ENCODE results near the gene EXOC2. TPM values are rescaled to one million over a fixed set of nuclear protein-coding genes. Genes with fewer than 3 reads are reported as not detected.

Gene EXOC2
- total RNA-seq, 1 donor from 2014 or later: 31.3 TPM

DNA sequence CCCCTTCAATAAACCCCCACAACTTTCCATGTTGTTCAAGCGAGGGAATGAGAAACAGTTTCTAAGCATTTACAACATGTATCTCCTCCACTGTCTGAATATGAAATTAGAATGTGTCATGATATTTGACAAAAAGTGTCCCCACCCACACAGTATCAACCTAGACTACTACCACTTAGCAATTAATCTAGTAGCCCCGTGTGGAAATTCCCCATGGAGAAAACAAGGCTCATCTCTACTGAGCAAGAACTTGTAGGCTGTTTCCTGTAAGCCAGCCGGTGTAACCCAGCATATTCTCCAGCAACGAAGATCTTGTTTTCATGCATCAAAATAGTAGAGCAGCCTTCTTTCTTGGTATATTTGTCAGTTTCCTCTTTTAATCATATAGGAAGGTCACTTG is 186.4 kb downstream of the EXOC2 start:
- peaks cover 33% of the 10 kb centered on the region for H3K4me1 Mint-ChIP-seq (ENCODE audit: low read depth, unreplicated experiment)
- no peaks in the 10 kb centered on the region for H3K36me3 Mint-ChIP-seq (ENCODE audit: unreplicated experiment)
- no peak overlapping the region for H3K4me3 Mint-ChIP-seq (ENCODE audit: unreplicated experiment)
- no peaks in the 10 kb centered on the region for H3K27me3 Mint-ChIP-seq (ENCODE audit: unreplicated experiment)
- H3K9me3 Mint-ChIP-seq (ENCODE audit: unreplicated experiment): peaks cover 3% of the 10 kb centered on the region
- TF ChIP-seq, protein P1, sequence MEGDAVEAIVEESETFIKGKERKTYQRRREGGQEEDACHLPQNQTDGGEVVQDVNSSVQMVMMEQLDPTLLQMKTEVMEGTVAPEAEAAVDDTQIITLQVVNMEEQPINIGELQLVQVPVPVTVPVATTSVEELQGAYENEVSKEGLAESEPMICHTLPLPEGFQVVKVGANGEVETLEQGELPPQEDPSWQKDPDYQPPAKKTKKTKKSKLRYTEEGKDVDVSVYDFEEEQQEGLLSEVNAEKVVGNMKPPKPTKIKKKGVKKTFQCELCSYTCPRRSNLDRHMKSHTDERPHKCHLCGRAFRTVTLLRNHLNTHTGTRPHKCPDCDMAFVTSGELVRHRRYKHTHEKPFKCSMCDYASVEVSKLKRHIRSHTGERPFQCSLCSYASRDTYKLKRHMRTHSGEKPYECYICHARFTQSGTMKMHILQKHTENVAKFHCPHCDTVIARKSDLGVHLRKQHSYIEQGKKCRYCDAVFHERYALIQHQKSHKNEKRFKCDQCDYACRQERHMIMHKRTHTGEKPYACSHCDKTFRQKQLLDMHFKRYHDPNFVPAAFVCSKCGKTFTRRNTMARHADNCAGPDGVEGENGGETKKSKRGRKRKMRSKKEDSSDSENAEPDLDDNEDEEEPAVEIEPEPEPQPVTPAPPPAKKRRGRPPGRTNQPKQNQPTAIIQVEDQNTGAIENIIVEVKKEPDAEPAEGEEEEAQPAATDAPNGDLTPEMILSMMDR (IDR thresholded peaks at IDR 0.05; ENCODE audit: partially characterized antibody, unreplicated experiment): no peak
- DNase-seq: no peak
- H3K27ac Mint-ChIP-seq (ENCODE audit: unreplicated experiment): no peak overlapping the region

DNA sequence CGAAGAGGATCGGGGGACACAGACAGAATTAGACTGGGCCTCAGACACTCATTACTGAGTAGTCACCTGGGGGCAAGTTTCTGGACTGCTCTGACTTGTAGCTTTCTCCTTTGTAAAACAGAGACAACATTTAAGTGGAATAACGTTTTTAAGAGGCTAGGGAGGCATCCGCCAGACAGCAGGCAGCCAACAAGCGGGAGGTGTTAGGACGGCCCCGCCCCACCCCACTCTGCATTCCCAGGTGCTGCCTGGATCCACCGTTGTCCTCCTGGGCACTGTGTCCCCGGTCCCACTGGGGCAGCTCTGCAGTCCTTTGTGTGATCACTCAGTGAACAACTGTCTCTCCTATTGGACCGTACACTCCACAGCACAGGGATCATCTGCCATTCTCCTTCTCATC is 187.6 kb downstream of the EXOC2 start:
- H3K4me1 Mint-ChIP-seq (ENCODE audit: low read depth, unreplicated experiment): peaks cover 29% of the 10 kb centered on the region
- H3K27ac Mint-ChIP-seq (ENCODE audit: unreplicated experiment): peak overlapping the region; percentile 65
- TF ChIP-seq, protein P1 (IDR thresholded peaks at IDR 0.05; ENCODE audit: partially characterized antibody, unreplicated experiment): no peak
- H3K9me3 Mint-ChIP-seq (ENCODE audit: unreplicated experiment): peaks cover 3% of the 10 kb centered on the region
- no peak overlapping the region for H3K4me3 Mint-ChIP-seq (ENCODE audit: unreplicated experiment)
- H3K27me3 Mint-ChIP-seq (ENCODE audit: unreplicated experiment): no peaks in the 10 kb centered on the region
- DNase-seq: no peak
- no peaks in the 10 kb centered on the region for H3K36me3 Mint-ChIP-seq (ENCODE audit: unreplicated experiment)

DNA sequence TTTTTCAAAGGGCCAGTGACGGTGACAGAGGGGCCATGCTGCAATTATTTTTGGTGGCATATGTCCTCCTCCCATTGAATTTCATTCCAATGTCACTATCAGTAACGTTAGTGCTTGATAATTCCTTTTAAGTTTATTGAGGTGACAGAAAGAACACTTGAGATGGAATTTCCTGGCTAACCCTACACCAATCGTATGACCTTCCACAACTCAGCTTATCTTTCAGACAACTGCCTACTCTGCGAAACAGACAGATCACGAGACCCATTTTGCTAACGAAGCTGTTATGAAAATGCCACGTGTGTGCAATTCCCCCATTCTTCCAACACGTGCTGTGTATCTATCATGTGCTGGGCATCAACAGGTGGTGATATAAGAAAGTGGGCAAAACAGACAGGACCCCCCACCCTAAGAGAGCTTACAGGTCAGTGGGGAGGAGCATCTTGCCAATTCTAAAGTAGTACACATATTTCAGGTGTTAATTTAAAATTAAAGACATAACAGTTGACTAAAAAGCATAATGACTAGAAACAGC is 188.4 kb downstream of the EXOC2 start:
- H3K36me3 Mint-ChIP-seq (ENCODE audit: unreplicated experiment): no peaks in the 10 kb centered on the region
- no peaks in the 10 kb centered on the region for H3K27me3 Mint-ChIP-seq (ENCODE audit: unreplicated experiment)
- peaks cover 3% of the 10 kb centered on the region for H3K9me3 Mint-ChIP-seq (ENCODE audit: unreplicated experiment)
- no peak overlapping the region for H3K27ac Mint-ChIP-seq (ENCODE audit: unreplicated experiment)
- TF ChIP-seq, protein P1 (IDR thresholded peaks at IDR 0.05; ENCODE audit: partially characterized antibody, unreplicated experiment): no peak
- no peak for DNase-seq
- H3K4me1 Mint-ChIP-seq (ENCODE audit: low read depth, unreplicated experiment): peaks cover 25% of the 10 kb centered on the region
- no peak overlapping the region for H3K4me3 Mint-ChIP-seq (ENCODE audit: unreplicated experiment)

DNA sequence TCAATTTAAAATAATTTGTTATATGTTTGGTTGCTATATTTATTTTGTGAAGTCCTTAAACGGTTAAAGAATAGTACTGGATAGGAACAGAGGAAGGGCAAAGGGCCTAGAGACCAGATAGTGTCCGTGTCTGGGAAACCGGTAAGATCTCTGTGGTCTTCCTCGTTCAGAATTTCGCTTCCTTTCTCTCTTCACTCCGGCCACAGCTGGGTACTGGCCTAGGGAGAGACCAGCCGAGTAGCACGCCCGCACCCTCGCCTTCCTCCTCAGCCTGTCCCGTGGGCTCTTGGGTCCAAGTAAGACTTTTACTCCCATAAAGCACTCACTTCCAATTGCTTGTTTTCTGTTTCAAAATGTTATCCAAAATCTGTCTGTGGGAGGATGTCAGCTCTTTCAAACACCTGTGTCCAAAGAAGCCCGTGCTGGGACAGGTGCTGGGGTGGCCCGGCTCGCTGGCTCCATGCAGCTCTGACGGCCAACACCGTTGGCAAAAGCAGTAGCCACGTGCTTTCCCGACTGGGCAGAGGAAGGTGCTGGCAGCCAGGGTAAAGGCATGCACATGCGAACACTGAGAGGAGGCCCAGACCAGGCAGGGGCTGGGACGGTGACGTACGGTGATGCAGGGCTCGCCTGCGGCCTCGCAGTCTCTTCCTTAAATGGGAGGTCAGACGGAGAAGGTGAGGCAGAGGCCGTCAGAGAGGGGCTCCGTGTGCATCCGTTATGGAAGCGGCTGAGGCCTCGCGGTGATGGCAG is 189.2 kb downstream of the EXOC2 start:
- Mint-ChIP-seq H3K9me3 (ENCODE audit: unreplicated experiment) (peaks cover 3% of the 10 kb centered on the region), H3K36me3 (ENCODE audit: unreplicated experiment) (no peaks in the 10 kb centered on the region), H3K4me1 (ENCODE audit: low read depth, unreplicated experiment) (peaks cover 28% of the 10 kb centered on the region), H3K4me3 (ENCODE audit: unreplicated experiment) (no peak overlapping the region), H3K27me3 (ENCODE audit: unreplicated experiment) (no peaks in the 10 kb centered on the region), H3K27ac (ENCODE audit: unreplicated experiment) (no peak overlapping the region)
- TF ChIP-seq, protein P1 (IDR thresholded peaks at IDR 0.05; ENCODE audit: partially characterized antibody, unreplicated experiment): no peak
- DNase-seq: no peak

DNA sequence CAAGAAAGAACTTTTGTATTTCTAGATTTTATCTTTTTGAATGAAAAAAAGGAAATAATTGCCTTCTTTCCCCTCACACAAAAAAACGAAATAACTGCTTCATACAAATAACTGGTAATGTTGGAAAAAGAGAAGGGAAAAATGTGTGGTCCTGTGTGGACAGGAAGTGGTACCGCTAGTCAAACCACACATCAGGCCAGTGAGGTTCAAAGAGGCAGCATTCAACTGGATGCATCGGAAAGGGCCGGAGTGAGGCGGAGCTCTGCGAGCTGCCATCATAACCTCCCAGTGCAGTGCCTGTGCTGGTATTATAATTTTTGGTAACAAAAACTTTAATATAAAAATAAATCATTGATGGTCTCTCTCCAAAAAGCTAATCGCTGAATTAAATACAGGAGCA is 190.2 kb downstream of the EXOC2 start:
- Mint-ChIP-seq H3K4me3 (ENCODE audit: unreplicated experiment) (no peak overlapping the region), H3K4me1 (ENCODE audit: low read depth, unreplicated experiment) (peaks cover 20% of the 10 kb centered on the region), H3K27ac (ENCODE audit: unreplicated experiment) (no peak overlapping the region), H3K9me3 (ENCODE audit: unreplicated experiment) (peaks cover 3% of the 10 kb centered on the region), H3K27me3 (ENCODE audit: unreplicated experiment) (no peaks in the 10 kb centered on the region), H3K36me3 (ENCODE audit: unreplicated experiment) (no peaks in the 10 kb centered on the region)
- DNase-seq: no peak
- TF ChIP-seq, protein P1 (IDR thresholded peaks at IDR 0.05; ENCODE audit: partially characterized antibody, unreplicated experiment): no peak
